SK-N-SH (cell line): ENCODE results near the gene NSD2.

Source experiments
- CHD2 ChIP-seq: fragments of 150-350 bp; IDR thresholded peaks from 2 replicates; pipeline ENCODE4 v1.6.1; 2018; ENCODE audit warnings: low read length; ENCODE audit not compliant: partially characterized antibody
- CTCF ChIP-seq: fragments of 200-600 bp; sonication (generic); IDR thresholded peaks from 2 replicates; pipeline ENCODE4 v1.6.1; 2017; ENCODE audit warnings: antibody characterized with exemption, mild to moderate bottlenecking, moderate library complexity
- EP300 ChIP-seq, 2 experiments: IDR thresholded peaks; 2 replicates each; pipeline versions ENCODE4 v1.4.0 to v1.6.1; 2012; ENCODE audit warnings: borderline replicate concordance in 1 of 2, low read depth in 1 of 2, low read length in 1 of 2
- FOXM1 ChIP-seq: IDR thresholded peaks from 2 replicates; pipeline ENCODE4 v1.4.0; 2012; ENCODE audit warnings: low read depth, mild to moderate bottlenecking

- TF ChIP-seq CTCF (no peak), FOXM1 (no peak), EP300 (IDR thresholded peaks at IDR 0.05; ENCODE audit: borderline replicate concordance in 1 of 2, low read depth in 1 of 2, low read length in 1 of 2) (no peak), CHD2 (no peak)
Measured at GRCh38 chr4:1843852-1844251, 27.3 kb upstream of the NSD2 start.
